Adrenal gland (tissue), 5 donors: ENCODE measurements around the gene COLGALT1.

Experiments
- CTCF ChIP-seq, 6 experiments: fragments of 450-650 bp in 4 of 6; fragments of 200-600 bp in 2 of 6; sonication (generic) in 1 of 6; IDR thresholded peaks; 1 replicate in 5 of 6; 2 replicates in 1 of 6; pipeline versions ENCODE4 v1.5.1 to v1.8.0; 2016 to 2021; ENCODE audit warnings: antibody characterized with exemption in 6 of 6, mild to moderate bottlenecking in 2 of 6, moderate library complexity in 1 of 6
- POLR2A ChIP-seq, 2 donors: fragments of 450-650 bp; IDR thresholded peaks; one replicate each; pipeline ENCODE4 v1.6.1; 2017; ENCODE audit warnings: antibody characterized with exemption in 2 of 2, mild to moderate bottlenecking in 2 of 2, moderate library complexity in 1 of 2
- donor health status: DM: no; HTN: no; CAD: no.

- TF ChIP-seq CTCF (IDR thresholded peaks at IDR 0.05), result no peak
- TF ChIP-seq POLR2A (IDR thresholded peaks at IDR 0.05), result no peak
Measured at GRCh38 chr19:17627921-17628320, 72.5 kb downstream of the COLGALT1 start.
